Raji (cell line): Measurements from ENCODE around the gene LHX8.

Experiments used
- POLR2A ChIP-seq: IDR thresholded peaks from 2 replicates; pipeline ENCODE4 v1.6.1; 2011; ENCODE audit warnings: low read depth, low read length, control low read depth; ENCODE audit not compliant: insufficient read depth

The LHX8 gene

DNA sequence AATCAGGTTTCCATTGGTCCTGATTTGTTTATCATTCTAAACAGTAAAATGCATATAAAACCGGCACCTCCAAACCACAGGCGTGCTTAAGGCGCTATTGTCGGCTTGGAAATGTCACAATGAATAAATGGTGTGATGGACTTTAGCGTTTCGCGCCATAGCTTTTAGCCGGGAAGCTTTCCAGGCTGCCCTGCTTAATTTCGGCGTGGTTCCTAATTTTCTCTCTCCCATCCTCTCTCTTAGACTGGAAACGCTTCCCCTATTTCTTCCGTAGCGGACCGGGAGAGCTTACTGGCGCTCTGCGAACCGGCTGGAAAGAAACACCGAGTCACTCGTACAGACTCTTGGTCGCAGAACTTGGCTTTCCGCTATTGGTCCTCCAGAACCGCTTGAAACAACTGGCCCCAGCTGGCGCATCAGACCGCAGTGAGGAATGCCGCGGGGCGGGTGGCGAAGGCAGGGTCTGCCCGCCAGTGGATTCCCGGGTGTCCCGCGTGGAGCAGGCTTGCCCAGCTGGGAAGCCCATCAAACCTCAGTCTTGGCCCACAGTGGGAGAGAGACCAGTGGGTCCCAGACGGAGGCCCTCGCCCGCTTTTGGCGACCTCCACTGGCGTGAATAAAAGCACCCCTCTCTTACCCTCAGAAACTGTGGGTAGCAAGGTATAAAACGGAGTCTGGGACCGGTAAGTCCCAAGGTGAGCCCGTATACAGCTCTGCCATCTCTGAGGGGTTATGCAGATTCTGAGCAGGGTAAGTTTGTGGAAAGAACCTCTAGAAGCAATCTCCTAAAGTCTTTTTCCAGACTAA, 4.0 kb upstream of the LHX8 start:
- TF ChIP-seq POLR2A, result no peak

- no peak for TF ChIP-seq POLR2A
These were observed 3.2 kb upstream of the LHX8 start for GRCh38 chr1:75130865-75131564.

- no peak for TF ChIP-seq POLR2A
These were observed 2.5 kb upstream of the LHX8 start for GRCh38 chr1:75131565-75132241.

DNA sequence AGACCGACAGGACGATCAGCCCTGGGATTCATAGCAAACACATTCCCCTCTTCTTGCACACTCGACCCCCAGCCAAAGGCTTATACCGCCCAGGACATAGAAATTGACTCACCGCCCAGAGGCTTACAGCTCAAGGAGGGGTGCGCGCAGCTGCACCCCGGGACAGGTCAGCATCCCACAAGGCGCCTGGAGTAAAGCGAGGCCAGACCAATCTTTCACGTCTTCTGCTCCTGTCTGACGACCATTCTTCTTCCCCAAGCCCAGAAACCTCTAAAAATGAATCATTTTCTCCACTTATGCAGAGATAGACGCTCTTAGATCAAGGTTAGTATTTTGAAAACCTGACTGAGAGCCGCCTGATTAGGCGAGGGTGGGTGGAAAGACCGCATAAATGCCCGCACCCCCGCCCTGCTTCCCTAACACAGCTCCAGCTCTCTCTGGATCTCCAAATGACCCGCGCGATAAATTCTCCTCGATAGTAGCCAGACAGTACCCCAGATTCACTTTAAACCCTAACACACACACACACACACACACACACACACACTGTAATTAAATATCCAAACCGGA, 1.9 kb upstream of the LHX8 start:
- TF ChIP-seq POLR2A, result no peak

DNA sequence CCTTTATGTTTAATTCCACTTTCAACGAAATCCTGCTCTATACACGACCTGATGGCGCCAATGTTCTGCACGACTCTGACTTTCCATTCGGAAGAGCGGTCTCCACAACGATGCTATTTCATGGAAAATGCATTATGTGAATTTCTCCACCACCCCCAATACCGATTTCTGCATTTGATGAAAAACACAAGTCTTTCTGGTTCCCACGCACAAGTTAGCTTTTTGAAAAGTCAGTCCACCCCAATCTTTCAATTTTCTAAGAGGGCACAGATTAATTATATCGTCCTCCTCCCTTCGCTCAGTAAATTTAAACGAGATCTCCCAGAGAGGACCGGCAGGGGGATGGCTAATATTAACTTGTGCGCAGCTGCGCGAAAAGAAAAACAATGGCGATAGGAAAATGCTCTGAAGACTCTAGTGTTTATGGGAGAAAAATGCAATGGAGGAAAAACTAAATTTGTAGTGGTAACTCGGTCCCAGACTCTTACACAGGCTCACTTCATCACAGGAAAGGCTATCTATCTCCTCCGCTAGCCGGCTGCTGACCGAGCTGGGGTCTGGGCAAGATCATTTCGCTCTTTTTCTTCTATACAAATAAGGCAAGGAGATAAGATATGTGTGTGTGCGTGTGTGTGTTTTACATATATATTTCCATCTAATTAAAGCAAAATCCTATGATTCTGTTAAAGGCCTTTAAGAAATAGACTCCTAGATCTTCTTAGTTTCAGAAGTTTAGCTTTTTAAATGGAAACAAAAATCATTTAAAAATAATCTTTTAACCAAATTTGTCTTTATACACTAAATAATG, 1.2 kb upstream of the LHX8 start:
- TF ChIP-seq POLR2A, result no peak

DNA sequence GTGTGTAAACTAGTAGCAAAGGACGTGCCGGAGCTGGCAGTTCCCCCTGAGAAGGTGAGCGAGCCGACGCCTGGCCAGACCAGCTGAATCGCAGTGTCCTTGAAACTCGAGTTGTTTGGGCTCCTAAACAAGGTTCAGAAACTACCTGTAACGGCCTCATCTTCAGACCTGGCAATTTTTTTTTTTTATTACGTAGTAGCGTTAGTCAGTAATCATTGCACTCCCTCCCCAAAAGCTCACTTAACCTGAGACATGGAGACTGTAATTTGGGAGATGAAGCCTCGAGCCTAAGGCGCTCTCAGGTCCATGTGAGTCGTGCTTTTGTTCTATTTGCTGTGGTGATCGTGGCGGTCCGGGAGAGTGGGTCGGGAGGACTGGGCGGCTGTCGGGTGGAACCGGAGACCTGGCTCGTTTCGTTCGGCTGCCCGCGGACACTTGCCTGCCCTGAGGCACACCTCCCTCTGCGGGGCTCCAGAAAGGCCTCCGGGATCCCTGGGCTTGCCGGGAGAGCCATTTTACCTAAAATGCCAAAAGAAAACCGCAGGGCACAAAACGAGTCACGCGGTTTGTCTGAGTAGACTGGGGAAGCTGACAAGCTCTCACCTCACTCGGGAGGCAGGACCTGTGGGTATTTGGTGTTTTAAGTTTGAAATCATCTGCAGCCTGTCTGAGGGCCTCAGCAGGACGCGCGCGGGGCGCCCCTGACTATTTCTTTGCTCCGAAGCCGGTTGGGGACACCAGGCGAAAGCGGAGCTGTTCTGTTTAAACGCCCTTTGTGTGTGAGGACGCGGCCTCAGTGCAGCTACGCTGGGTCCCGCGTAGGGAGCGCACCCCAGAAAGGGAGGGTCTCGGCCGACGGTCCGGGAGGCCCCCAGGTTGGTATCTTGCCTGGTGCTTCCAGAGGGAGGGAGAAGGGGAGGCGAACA, 722 bp downstream of the LHX8 start:
- TF ChIP-seq POLR2A, result no peak

DNA sequence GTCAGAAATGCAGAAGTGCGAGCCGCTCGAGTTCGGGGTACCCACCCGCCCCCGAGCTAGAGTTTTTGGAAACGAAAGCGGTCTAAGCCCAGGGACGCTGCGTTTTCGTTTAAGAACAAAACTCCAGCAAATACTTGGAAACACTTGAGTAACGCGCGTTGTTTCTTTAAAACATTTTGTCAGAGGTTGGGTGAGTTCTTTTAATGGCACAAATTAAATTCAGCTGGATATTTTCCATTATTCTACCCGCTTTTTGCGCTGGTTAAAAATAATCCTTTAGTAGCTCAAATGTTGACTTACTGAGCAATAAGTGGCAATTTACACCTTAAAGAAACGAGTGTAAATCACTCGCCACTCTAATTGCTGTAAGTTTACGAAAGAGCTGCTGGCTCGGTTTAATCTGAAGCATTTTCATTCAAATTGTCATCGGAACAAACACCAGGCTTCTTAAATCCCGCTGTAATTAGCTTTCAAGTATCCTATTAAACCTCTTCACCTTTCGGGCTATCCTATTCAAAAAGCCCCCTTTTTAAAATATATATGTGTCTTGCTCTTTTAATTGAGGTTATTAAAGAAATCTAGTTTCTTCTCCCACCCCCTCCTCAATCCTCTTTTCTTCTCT, 1.5 kb downstream of the LHX8 start:
- no peak for TF ChIP-seq POLR2A

- no peak for TF ChIP-seq POLR2A
These were observed 2.1 kb downstream of the LHX8 start for GRCh38 chr1:75136195-75136815.

DNA sequence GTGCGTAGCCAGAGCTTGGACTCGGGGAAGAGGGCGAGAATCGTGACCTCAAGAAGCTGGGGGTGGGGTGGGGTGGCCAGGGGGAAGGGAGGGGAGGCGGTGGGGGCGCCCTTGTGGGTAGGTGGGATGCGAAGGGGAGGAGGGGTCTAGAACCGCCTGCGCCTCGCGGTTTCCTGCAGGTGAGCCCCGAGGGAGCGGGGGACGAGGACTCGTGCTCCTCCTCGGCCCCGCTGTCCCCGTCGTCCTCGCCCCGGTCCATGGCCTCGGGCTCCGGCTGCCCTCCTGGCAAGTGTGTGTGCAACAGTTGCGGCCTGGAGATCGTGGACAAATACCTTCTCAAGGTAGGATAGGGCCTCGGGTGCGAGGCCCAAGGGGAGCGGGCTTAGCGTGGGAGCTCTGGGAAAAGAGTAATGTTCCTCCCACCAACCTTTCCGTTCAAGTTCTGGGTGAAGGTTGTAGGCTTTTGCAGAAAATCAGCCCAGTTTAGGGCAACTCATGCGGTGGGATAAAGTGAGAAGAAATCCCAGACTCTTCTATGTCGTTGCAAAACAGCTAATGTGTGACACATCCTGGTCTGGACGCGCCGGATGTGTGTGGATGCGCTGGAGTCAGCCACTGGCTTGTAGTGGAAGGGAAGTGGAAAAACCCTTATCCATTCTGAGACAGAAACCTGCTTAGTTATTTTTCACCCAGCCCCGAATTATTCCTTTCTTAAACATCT, 2.9 kb downstream of the LHX8 start:
- no peak for TF ChIP-seq POLR2A

GRCh38 chr1:75152092-75152491, 17.9 kb downstream of the LHX8 start:
- no peak for TF ChIP-seq POLR2A

- TF ChIP-seq POLR2A, result no peak
These were observed 25.0 kb downstream of the LHX8 start for GRCh38 chr1:75159154-75159553.

DNA sequence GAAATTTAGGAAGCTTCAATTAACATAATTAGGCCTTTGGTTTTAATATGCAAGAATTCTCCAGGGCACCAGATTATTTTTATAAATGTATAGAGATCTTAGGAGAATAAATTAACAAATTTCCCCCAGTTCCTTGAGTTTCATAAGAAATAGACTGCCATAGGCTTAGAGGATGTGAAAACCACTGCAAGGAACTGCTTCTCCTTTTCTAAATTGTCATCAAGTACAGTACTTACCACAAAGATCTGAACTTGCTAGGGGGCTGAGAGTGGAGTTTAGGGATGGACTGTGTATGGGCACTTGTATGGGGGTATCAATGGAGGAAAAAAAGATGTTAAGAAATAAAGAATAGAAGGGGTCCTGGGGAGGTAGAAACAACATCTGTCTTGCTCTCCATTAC, 31.1 kb downstream of the LHX8 start:
- TF ChIP-seq POLR2A, result no peak

GRCh38 chr1:75166821-75167220, 32.6 kb downstream of the LHX8 start:
- TF ChIP-seq POLR2A, result no peak

DNA sequence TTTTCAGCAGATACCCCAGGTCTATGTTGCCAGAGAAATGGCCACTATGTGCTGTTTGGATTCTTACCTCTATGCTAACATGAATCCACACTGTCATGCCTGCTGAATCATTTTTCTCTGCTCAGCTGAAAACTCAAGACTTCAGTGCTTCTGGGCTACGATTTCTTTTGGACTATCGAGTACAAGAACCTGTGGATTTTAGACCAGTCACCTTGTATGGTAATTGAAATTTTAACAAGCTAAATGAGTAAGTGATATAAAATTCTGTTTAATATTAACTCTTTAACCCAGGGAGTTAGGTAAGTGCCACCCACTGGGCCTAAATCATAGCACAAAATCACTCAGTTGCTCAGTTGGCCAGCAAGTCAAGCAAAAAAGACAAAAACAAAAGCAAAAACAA, 35.8 kb downstream of the LHX8 start:
- TF ChIP-seq POLR2A, result no peak
